ENCODE results near the gene TUT4.

- no peak for TF ChIP-seq CTCF (IDR thresholded peaks at IDR 0.05)
- TF ChIP-seq POLR2AphosphoS5 (IDR thresholded peaks at IDR 0.05): no peak
- no peak for TF ChIP-seq POLR2A (IDR thresholded peaks at IDR 0.05)
Measured at GRCh38 chr1:52567943-52568342, 15.1 kb upstream of the TUT4 start.
